Measurements from ENCODE around the gene MFSD12. TPM values are rescaled to one million over a fixed set of nuclear protein-coding genes. Genes with fewer than 3 reads are reported as not detected.
"Not testable (repeated sequence)": the region's sequence is repeated elsewhere in the genome, so short reads cannot be mapped to it uniquely, and the experiment has no call there.

The MFSD12 gene
- total RNA-seq, 1 donor from 2014 or later = 46.3 TPM

DNA sequence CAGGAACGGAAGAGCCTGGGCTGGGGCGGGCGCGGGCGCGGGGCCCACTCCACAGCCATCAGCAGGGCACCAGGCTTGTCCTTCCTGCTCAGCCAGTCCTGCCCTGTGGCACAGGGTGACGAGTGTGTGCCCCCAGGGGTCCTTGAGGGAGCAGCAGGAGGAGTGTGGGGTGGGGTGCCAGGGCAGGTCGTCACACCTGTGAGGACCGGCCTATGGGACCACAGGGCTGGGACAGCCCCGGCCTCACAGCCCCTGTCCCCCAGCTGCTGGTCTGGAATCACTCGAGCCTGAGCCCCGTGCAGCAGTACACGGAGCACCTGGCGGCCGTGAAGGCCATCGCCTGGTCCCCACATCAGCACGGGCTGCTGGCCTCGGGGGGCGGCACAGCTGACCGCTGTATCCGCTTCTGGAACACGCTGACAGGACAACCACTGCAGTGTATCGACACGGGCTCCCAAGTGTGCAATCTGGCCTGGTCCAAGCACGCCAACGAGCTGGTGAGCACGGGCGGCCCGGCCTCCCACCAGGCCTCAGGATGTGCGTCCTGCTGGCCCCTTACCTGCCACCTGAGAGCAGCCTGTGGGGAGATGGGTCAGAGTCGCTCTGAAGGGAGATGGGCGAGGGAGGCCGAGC is 25.1 kb downstream of the MFSD12 start:
- Histone ChIP-seq H3K4me3 (ENCODE audit: low read depth, low read length) (no peak overlapping the region), H3K36me3 (ENCODE audit: control insufficient read depth, insufficient read depth, low read length) (peaks cover 35% of the 10 kb centered on the region), H3K27me3 (ENCODE audit: control insufficient read depth, insufficient read depth, low read length) (no peaks in the 10 kb centered on the region)
- TF ChIP-seq, protein P1, sequence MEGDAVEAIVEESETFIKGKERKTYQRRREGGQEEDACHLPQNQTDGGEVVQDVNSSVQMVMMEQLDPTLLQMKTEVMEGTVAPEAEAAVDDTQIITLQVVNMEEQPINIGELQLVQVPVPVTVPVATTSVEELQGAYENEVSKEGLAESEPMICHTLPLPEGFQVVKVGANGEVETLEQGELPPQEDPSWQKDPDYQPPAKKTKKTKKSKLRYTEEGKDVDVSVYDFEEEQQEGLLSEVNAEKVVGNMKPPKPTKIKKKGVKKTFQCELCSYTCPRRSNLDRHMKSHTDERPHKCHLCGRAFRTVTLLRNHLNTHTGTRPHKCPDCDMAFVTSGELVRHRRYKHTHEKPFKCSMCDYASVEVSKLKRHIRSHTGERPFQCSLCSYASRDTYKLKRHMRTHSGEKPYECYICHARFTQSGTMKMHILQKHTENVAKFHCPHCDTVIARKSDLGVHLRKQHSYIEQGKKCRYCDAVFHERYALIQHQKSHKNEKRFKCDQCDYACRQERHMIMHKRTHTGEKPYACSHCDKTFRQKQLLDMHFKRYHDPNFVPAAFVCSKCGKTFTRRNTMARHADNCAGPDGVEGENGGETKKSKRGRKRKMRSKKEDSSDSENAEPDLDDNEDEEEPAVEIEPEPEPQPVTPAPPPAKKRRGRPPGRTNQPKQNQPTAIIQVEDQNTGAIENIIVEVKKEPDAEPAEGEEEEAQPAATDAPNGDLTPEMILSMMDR (IDR thresholded peaks at IDR 0.05; ENCODE audit: insufficient read depth, low read length, severe bottlenecking) = no peak
- no peak for DNase-seq (ENCODE audit: low read depth)
- FAIRE-seq = no peak

DNA sequence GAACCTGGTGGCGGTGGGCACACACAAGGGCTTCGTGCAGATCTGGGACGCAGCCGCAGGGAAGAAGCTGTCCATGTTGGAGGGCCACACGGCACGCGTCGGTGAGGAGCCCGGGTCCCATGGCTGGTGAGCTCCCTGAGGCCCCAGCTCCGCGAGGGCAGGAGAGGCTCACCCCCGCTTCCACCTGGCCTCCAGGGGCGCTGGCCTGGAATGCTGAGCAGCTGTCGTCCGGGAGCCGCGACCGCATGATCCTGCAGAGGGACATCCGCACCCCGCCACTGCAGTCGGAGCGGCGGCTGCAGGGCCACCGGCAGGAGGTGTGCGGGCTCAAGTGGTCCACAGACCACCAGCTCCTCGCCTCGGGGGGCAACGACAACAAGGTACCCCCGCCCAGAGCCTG is 25.7 kb downstream of the MFSD12 start:
- no peak for DNase-seq (ENCODE audit: low read depth)
- TF ChIP-seq, protein P1 (IDR thresholded peaks at IDR 0.05; ENCODE audit: insufficient read depth, low read length, severe bottlenecking) = no peak
- no peak for FAIRE-seq
- no peak overlapping the region for H3K4me3 ChIP-seq (ENCODE audit: low read depth, low read length)
- peaks cover 41% of the 10 kb centered on the region for H3K36me3 ChIP-seq (ENCODE audit: control insufficient read depth, insufficient read depth, low read length)
- H3K27me3 ChIP-seq (ENCODE audit: control insufficient read depth, insufficient read depth, low read length) = no peaks in the 10 kb centered on the region

- Histone ChIP-seq H3K27me3 (ENCODE audit: control insufficient read depth, insufficient read depth, low read length) (no peaks in the 10 kb centered on the region), H3K4me3 (ENCODE audit: low read depth, low read length) (no peak overlapping the region), H3K36me3 (ENCODE audit: control insufficient read depth, insufficient read depth, low read length) (peaks cover 44% of the 10 kb centered on the region)
- no peak for FAIRE-seq
- DNase-seq (ENCODE audit: low read depth) = no peak
- TF ChIP-seq, protein P1 (IDR thresholded peaks at IDR 0.05; ENCODE audit: insufficient read depth, low read length, severe bottlenecking) = no peak
These were observed 27.0 kb downstream of the MFSD12 start for GRCh38 chr19:3530389-3530788.

GRCh38 chr19:3529299-3529698 is 28.1 kb downstream of the MFSD12 start:
- not testable (repeated sequence) for H3K4me3 ChIP-seq (ENCODE audit: low read depth, low read length); H3K27me3 ChIP-seq (ENCODE audit: control insufficient read depth, insufficient read depth, low read length); DNase-seq (ENCODE audit: low read depth)
- peaks cover 40% of the 10 kb centered on the region for H3K36me3 ChIP-seq (ENCODE audit: control insufficient read depth, insufficient read depth, low read length)
- peak; percentile 43 for FAIRE-seq

DNA sequence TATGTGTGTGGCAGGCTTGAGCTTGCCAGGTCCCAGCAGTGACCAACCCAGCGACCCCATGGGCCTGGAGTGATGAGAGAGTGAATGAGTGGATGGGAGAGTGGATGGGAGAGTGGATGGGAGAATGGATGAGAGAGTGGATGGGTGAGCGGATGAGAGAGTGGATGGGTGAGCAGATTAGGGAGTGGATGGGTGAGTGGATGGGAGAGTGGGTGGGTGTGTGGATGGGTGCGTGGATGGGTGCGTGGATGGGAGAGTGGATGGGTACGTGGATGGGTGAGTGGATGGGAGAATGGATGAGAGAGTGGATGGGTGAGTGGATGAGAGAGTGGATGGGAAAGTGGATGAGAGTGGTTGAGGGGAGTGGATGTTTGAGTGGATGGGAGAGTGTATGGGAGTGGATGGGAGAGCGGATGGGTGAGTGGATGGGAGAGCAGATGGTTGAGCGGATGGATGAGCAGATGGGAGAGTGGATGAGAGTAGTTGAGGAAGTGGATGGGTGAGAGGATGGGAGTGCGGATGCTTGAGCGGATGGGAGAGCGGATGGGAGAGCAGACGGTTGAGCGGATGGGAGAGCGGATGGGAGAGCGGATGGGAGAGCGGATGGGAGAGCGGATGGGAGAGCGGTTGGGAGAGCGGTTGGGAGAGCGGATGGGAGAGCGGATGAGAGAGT is 28.7 kb downstream of the MFSD12 start:
- H3K27me3 ChIP-seq (ENCODE audit: control insufficient read depth, insufficient read depth, low read length) = no peaks in the 10 kb centered on the region
- TF ChIP-seq, protein P1 (IDR thresholded peaks at IDR 0.05; ENCODE audit: insufficient read depth, low read length, severe bottlenecking) = no peak
- no peak for DNase-seq (ENCODE audit: low read depth)
- H3K4me3 ChIP-seq (ENCODE audit: low read depth, low read length) = no peak overlapping the region
- peaks cover 40% of the 10 kb centered on the region for H3K36me3 ChIP-seq (ENCODE audit: control insufficient read depth, insufficient read depth, low read length)
- FAIRE-seq = peak; percentile 23

- no peak overlapping the region for H3K4me3 ChIP-seq (ENCODE audit: low read depth, low read length)
- DNase-seq (ENCODE audit: low read depth) (no peak), FAIRE-seq (no peak)
- H3K36me3 ChIP-seq (ENCODE audit: control insufficient read depth, insufficient read depth, low read length) = peaks cover 44% of the 10 kb centered on the region
- no peaks in the 10 kb centered on the region for H3K27me3 ChIP-seq (ENCODE audit: control insufficient read depth, insufficient read depth, low read length)
- TF ChIP-seq, protein P1 (IDR thresholded peaks at IDR 0.05; ENCODE audit: insufficient read depth, low read length, severe bottlenecking) = no peak
These were observed 29.3 kb downstream of the MFSD12 start for GRCh38 chr19:3528080-3528479.
